Stomach (tissue), 9 donors: ENCODE data around the gene ANTXR1. TPM values are rescaled to one million over a fixed set of nuclear protein-coding genes. Genes with fewer than 3 reads are reported as not detected.

Source experiments
- DNase-seq, 2 donors: peaks; one replicate each; pipeline versions ENCODE4 v3.0.0 to v3.0.0-alpha.2; 2013 to 2019
- H3K27ac ChIP-seq, 5 donors: fragments of 200-600 bp in 4 of 5; sonication (generic) in 4 of 5; one replicate each; pipeline ENCODE4 v1.5.1; 2013 to 2019; ENCODE audit warnings: mild to moderate bottlenecking in 1 of 5, moderate library complexity in 1 of 5
- H3K27me3 ChIP-seq, 3 donors: fragments of 200-600 bp; sonication (generic); one replicate each; pipeline ENCODE4 v1.5.1; 2017 to 2019; ENCODE audit warnings: mixed run types in 1 of 3
- H3K36me3 ChIP-seq, 4 donors: fragments of 200-600 bp; sonication (generic); 1 replicate in 3 of 4; 2 replicates in 1 of 4; pipeline ENCODE4 v1.5.1; 2016 to 2019
- H3K4me1 ChIP-seq, 4 donors: fragments of 200-600 bp; sonication (generic); one replicate each; pipeline ENCODE4 v1.5.1; 2016 to 2019
- H3K4me3 ChIP-seq, 4 donors: fragments of 200-600 bp; sonication (generic) in 3 of 4; one replicate each; pipeline ENCODE4 v1.5.1; 2016 to 2019; ENCODE audit warnings: mild to moderate bottlenecking in 1 of 4
- H3K9me3 ChIP-seq, 4 donors: fragments of 200-600 bp; sonication (generic); one replicate each; pipeline ENCODE4 v1.5.1; 2016 to 2019
- CTCF ChIP-seq, 7 experiments: fragments of 450-650 bp in 4 of 7; fragments of 200-600 bp in 3 of 7; sonication (generic) in 3 of 7; IDR thresholded peaks; one replicate each; pipeline ENCODE4 v1.5.1; 2016 to 2019; ENCODE audit warnings: antibody characterized with exemption in 7 of 7, control low read depth in 2 of 7, mild to moderate bottlenecking in 1 of 7
- EP300 ChIP-seq: sonication (generic); formaldehyde crosslinking; IDR thresholded peaks from one replicate; pipeline ENCODE4 v1.6.1; 2017; ENCODE audit warnings: antibody characterized with exemption
- POLR2A ChIP-seq, 4 donors: fragments of 450-650 bp; IDR thresholded peaks; one replicate each; pipeline ENCODE4 v1.6.1; 2016; ENCODE audit warnings: antibody characterized with exemption in 4 of 4, control low read depth in 2 of 4, mild to moderate bottlenecking in 1 of 4, moderate library complexity in 1 of 4
- POLR2AphosphoS5 ChIP-seq, 3 donors: sonication (generic); formaldehyde crosslinking; IDR thresholded peaks; one replicate each; pipeline ENCODE4 v1.6.1; 2016; ENCODE audit warnings: antibody characterized with exemption in 3 of 3
- WGBS, 5 donors: extraction: QIAGEN DNeasy Blood & Tissue Kit in 3 of 5; methylation state at CpG; one replicate each; pipeline versions ENCODE4 v1.1.5 to v1.1.7; 2013 to 2018; 5-methylcytosine and 5-hydroxymethylcytosine counted together
- intact Hi-C: fragments of 100-400 bp; cut with DNase I; formaldehyde crosslinking; loops from one replicate; pipeline ENCODE4 v1.15.1; 2023; ENCODE audit warnings: low total_unique reads
- polyA plus RNA-seq, 3 donors: library from polyadenylated mRNA; stranded (reverse); fragments of 200-250 nt; gene quantifications; one replicate each; pipeline ENCODE4 v1.2.3, GENCODE V29; 2013
- total RNA-seq, 5 donors: library from RNA; depleted of rRNA; stranded (reverse); fragments of >200 nt; gene quantifications; one replicate each; pipeline versions ENCODE4 v1.1.0 to v1.2.3, GENCODE V29; 2014 to 2016
- donor health status: healthy with polysubstance abuse.
- donor health status: Bipolar disorder and iron deficiency.
- donor health status: healthy.

The ANTXR1 gene
- total and polyA plus RNA-seq, 8 donors: 5.8 to 32.5 (median 13.7) TPM

- intact Hi-C loops: no loop called here
- no peak for TF ChIP-seq EP300
- TF ChIP-seq POLR2AphosphoS5 (IDR thresholded peaks at IDR 0.05): no peak
- TF ChIP-seq POLR2A (IDR thresholded peaks at IDR 0.05): no peak
- no peak for TF ChIP-seq CTCF (IDR thresholded peaks at IDR 0.05)
- DNase-seq: peak in 1 of 2 donors; percentile 38
These were observed 136.7 kb downstream of the ANTXR1 start for GRCh38 chr2:69149631-69150215.

GRCh38 chr2:69151931-69152330, 139.0 kb downstream of the ANTXR1 start:
- H3K4me3 ChIP-seq: no peak overlapping the region
- H3K36me3 ChIP-seq: peaks cover 0 to 4% (median under 1%) of the 10 kb centered on the region in 4 donors
- H3K4me1 ChIP-seq: peaks cover 0 to 24% (median 6%) of the 10 kb centered on the region in 4 donors
- TF ChIP-seq CTCF (IDR thresholded peaks at IDR 0.05): no peak
- TF ChIP-seq POLR2AphosphoS5 (IDR thresholded peaks at IDR 0.05): no peak
- TF ChIP-seq EP300: no peak
- no peak for TF ChIP-seq POLR2A (IDR thresholded peaks at IDR 0.05)
- intact Hi-C loops: no loop called here
- no peaks in the 10 kb centered on the region for H3K27me3 ChIP-seq
- DNase-seq: peak in 1 of 2 donors; percentile 29
- peak overlapping the region in 1 of 5 donors; percentile 58 for H3K27ac ChIP-seq
- H3K9me3 ChIP-seq: no peaks in the 10 kb centered on the region
- WGBS, 5 donors: 80 to 94% (median 92%) methylated on average over 4 of the region's 4 CpGs

More at GRCh38 chr2:69149631-69150215, 136.7 kb downstream of the ANTXR1 start:
- H3K36me3 ChIP-seq: no peaks in the 10 kb centered on the region
- H3K9me3 ChIP-seq: no peaks in the 10 kb centered on the region
- H3K27me3 ChIP-seq: no peaks in the 10 kb centered on the region
- peaks cover 0 to 22% (median 6%) of the 10 kb centered on the region in 4 donors for H3K4me1 ChIP-seq
- WGBS, 5 donors: 52 to 68% (median 63%) methylated on average over 7 of the region's 7 CpGs
- H3K4me3 ChIP-seq: no peak overlapping the region
- H3K27ac ChIP-seq: peak overlapping the region in 4 of 5 donors; percentile 5 to 56 (median 31)

GRCh38 chr2:69152847-69153583, 140.0 kb downstream of the ANTXR1 start:
- peaks cover 0 to 8% (median 3%) of the 10 kb centered on the region in 4 donors for H3K36me3 ChIP-seq
- H3K4me3 ChIP-seq: no peak overlapping the region
- no peaks in the 10 kb centered on the region for H3K27me3 ChIP-seq
- WGBS, 5 donors: 78 to 86% (median 84%) methylated on average over 3 of the region's 3 CpGs
- H3K27ac ChIP-seq: peak overlapping the region in 3 of 5 donors; percentile 6 to 58 (median 32)
- TF ChIP-seq POLR2AphosphoS5 (IDR thresholded peaks at IDR 0.05) (no peak), POLR2A (IDR thresholded peaks at IDR 0.05) (no peak), EP300 (no peak)
- intact Hi-C loops: no loop called here
- peaks cover 0 to 24% (median 6%) of the 10 kb centered on the region in 4 donors for H3K4me1 ChIP-seq
- H3K9me3 ChIP-seq: no peaks in the 10 kb centered on the region
- DNase-seq: no peak

- no peak for TF ChIP-seq EP300
- TF ChIP-seq CTCF (IDR thresholded peaks at IDR 0.05): no peak
- no peak for TF ChIP-seq POLR2A (IDR thresholded peaks at IDR 0.05)
- no peak for TF ChIP-seq POLR2AphosphoS5 (IDR thresholded peaks at IDR 0.05)
- intact Hi-C loops: no loop called here
- Histone ChIP-seq H3K4me3 (no peak overlapping the region), H3K27me3 (no peaks in the 10 kb centered on the region), H3K27ac (peak overlapping the region in 2 of 5 donors; percentile 24 to 58), H3K9me3 (no peaks in the 10 kb centered on the region), H3K36me3 (peaks cover 0 to 8% (median 3%) of the 10 kb centered on the region in 4 donors), H3K4me1 (peaks cover 0 to 24% (median 6%) of the 10 kb centered on the region in 4 donors)
- WGBS, 5 donors: 24 to 56% (median 33%) methylated on average over 2 of the region's 2 CpGs
- DNase-seq: peak in 1 of 2 donors; percentile 34
These were observed 141.1 kb downstream of the ANTXR1 start for GRCh38 chr2:69154106-69154505.
